ENCODE measurements around the gene AJM1. TPM values are rescaled to one million over a fixed set of nuclear protein-coding genes. Genes with fewer than 3 reads are reported as not detected.
"Not testable (repeated sequence)": the region's sequence is repeated elsewhere in the genome, so short reads cannot be mapped to it uniquely, and the experiment has no call there.

Gene AJM1
- polyA plus RNA-seq, 2 of the 4 experiments (the other 2 are of a cell fraction) = 0.76 to 3.0 TPM

DNA sequence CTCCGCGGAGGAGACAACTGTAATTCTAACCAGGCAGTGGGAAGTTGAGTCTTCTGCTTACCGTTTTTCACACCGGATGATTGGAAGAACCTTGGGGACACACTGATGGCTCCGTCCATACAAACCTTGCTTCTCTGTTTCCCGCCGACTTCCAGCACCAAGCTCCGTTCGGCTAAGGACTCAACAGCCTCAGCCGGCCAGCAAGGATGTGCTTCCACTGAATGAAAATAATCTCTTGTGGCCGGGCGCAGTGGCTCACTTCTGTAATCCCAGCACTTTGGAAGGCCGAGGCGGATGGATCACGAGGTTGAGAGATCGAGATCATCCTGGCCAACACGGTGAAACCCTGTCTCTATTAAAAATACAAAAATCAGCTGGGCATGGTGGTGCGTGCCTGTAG, 25.6 kb downstream of the AJM1 start:
- FAIRE-seq = no peak
- WGBS (ENCODE audit: missing lambda C conversion rate) = 96% methylated on average over 15 of the region's 18 CpGs
- POLR2A ChIA-PET = no interaction called here
- no peak overlapping the region for H3K4me3 ChIP-seq
- TF ChIP-seq CEBPB (IDR thresholded peaks at IDR 0.05) (no peak), TFCP2L1 (CRISPR knock-in tag; IDR thresholded peaks at IDR 0.05) (no peak), NPAS2 (CRISPR knock-in tag; IDR thresholded peaks at IDR 0.05; ENCODE audit: borderline replicate concordance) (no peak), HOXB13 (CRISPR knock-in tag; IDR thresholded peaks at IDR 0.05; ENCODE audit: low read depth) (no peak), HOXA7 (CRISPR knock-in tag; IDR thresholded peaks at IDR 0.05) (no peak), SREBF2 (IDR thresholded peaks at IDR 0.05) (no peak), HDAC2 (IDR thresholded peaks at IDR 0.05) (no peak), BHLHE40 (IDR thresholded peaks at IDR 0.05; ENCODE audit: low read depth, low read length) (no peak), ATOH8 (CRISPR knock-in tag; IDR thresholded peaks at IDR 0.05; ENCODE audit: low read depth) (no peak), RARB (CRISPR knock-in tag; IDR thresholded peaks at IDR 0.05) (no peak), NR3C1 (IDR thresholded peaks at IDR 0.05) (no peak), MAFK (IDR thresholded peaks at IDR 0.05; ENCODE audit: partially characterized antibody) (no peak), GATA3 (IDR thresholded peaks at IDR 0.05; ENCODE audit: borderline replicate concordance) (no peak)
- TF ChIP-seq, protein P1, sequence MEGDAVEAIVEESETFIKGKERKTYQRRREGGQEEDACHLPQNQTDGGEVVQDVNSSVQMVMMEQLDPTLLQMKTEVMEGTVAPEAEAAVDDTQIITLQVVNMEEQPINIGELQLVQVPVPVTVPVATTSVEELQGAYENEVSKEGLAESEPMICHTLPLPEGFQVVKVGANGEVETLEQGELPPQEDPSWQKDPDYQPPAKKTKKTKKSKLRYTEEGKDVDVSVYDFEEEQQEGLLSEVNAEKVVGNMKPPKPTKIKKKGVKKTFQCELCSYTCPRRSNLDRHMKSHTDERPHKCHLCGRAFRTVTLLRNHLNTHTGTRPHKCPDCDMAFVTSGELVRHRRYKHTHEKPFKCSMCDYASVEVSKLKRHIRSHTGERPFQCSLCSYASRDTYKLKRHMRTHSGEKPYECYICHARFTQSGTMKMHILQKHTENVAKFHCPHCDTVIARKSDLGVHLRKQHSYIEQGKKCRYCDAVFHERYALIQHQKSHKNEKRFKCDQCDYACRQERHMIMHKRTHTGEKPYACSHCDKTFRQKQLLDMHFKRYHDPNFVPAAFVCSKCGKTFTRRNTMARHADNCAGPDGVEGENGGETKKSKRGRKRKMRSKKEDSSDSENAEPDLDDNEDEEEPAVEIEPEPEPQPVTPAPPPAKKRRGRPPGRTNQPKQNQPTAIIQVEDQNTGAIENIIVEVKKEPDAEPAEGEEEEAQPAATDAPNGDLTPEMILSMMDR (IDR thresholded peaks at IDR 0.05) = no peak
- TF ChIP-seq, protein P2, sequence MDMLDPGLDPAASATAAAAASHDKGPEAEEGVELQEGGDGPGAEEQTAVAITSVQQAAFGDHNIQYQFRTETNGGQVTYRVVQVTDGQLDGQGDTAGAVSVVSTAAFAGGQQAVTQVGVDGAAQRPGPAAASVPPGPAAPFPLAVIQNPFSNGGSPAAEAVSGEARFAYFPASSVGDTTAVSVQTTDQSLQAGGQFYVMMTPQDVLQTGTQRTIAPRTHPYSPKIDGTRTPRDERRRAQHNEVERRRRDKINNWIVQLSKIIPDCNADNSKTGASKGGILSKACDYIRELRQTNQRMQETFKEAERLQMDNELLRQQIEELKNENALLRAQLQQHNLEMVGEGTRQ (IDR thresholded peaks at IDR 0.05) = no peak
- no peak overlapping the region for H3K27ac ChIP-seq
- DNase-seq (ENCODE audit: low read depth in 1 of 2, low spot score in 1 of 2) = no peak
- H3K4me1 ChIP-seq = peaks cover 21% of the 10 kb centered on the region
- H3K4me2 ChIP-seq = no peak overlapping the region
- no peak for ATAC-seq
- H3K9me3 ChIP-seq = peaks cover 40% of the 10 kb centered on the region
- CTCF ChIA-PET = interaction anchor here (0.8 to 1.3 kb wide), 2 partner anchors 13 to 24 kb away, joined by 3 to 4 read pairs; no protein-coding TSS in a partner anchor

GRCh38 chr9:136868644-136869043, 26.4 kb downstream of the AJM1 start:
- 84% methylated on average over 11 of the region's 11 CpGs for WGBS (ENCODE audit: missing lambda C conversion rate)
- Histone ChIP-seq H3K4me3 (no peak overlapping the region), H3K27ac (no peak overlapping the region), H3K4me2 (no peak overlapping the region), H3K9me3 (peaks cover 40% of the 10 kb centered on the region), H3K4me1 (peaks cover 21% of the 10 kb centered on the region)
- ChIA-PET CTCF (interaction anchor here (0.8 to 1.3 kb wide), 2 partner anchors 13 to 25 kb away, joined by 3 to 4 read pairs; no protein-coding TSS in a partner anchor), POLR2A (interaction anchor here (2.5 kb wide), 1 partner anchor 13 kb away, joined by 10 read pairs; no protein-coding TSS in a partner anchor)
- no peak for DNase-seq (ENCODE audit: low read depth in 1 of 2, low spot score in 1 of 2)
- no peak for TF ChIP-seq E2F6 (IDR thresholded peaks at IDR 0.05; ENCODE audit: borderline replicate concordance, low read depth)
- TF ChIP-seq EHMT2 (IDR thresholded peaks at IDR 0.05; ENCODE audit: low read depth) = no peak
- no peak for TF ChIP-seq NR3C1 (IDR thresholded peaks at IDR 0.05)
- TF ChIP-seq TFCP2L1 (CRISPR knock-in tag; IDR thresholded peaks at IDR 0.05) = no peak
- no peak for TF ChIP-seq HOXA7 (CRISPR knock-in tag; IDR thresholded peaks at IDR 0.05)
- no peak for TF ChIP-seq RNF2 (IDR thresholded peaks at IDR 0.05; ENCODE audit: borderline replicate concordance, low read depth)
- FAIRE-seq = no peak
- no peak for ATAC-seq

DNA sequence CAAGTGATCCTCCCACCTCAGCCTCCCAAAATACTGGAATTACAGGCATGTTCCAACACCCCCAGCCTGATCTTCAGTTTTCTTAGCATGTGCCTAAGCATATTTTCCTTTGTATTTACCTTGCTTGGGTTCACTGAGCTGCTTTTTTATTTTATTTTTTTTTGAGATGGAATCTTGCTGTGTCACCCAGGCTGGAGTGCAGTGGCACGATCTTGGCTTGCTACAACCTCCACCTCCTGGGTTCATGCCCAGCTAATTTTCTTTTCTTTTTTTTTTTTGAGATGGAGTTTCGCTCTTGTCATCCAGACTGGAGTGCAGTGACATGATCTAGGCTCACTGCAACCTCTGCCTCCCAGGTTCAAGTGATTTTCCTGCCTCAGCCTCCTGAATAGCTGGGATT, 27.3 kb downstream of the AJM1 start:
- ChIA-PET CTCF (interaction anchor here (0.6 to 2.2 kb wide), 11 partner anchors 9 to 165 kb away, joined by 3 to 11 read pairs (median 4); partner anchors contain the start of gene PAXX), POLR2A (interaction anchor here (0.7 to 2.5 kb wide), 3 partner anchors 12 to 17 kb away, joined by 3 to 10 read pairs (median 4); partner anchors contain the start of gene TRAF2)
- not testable (repeated sequence) for DNase-seq (ENCODE audit: low read depth in 1 of 2, low spot score in 1 of 2); ATAC-seq; FAIRE-seq; H3K27ac ChIP-seq; H3K4me2 ChIP-seq; H3K4me3 ChIP-seq
- WGBS (ENCODE audit: missing lambda C conversion rate) = 90% methylated on average over 2 of the region's 2 CpGs
- Histone ChIP-seq H3K4me1 (peaks cover 12% of the 10 kb centered on the region; the same call in 2 of the 3 replicates), H3K9me3 (peaks cover 40% of the 10 kb centered on the region)
